GM19035 (cell line): ENCODE measurements around the gene KCNH5.

Experiments
- ATAC-seq: cut with Tn5 transposase; IDR thresholded peaks from one replicate; pipeline ENCODE4 v1.9.1; 2021; ENCODE audit not compliant: unreplicated experiment

The KCNH5 gene

DNA sequence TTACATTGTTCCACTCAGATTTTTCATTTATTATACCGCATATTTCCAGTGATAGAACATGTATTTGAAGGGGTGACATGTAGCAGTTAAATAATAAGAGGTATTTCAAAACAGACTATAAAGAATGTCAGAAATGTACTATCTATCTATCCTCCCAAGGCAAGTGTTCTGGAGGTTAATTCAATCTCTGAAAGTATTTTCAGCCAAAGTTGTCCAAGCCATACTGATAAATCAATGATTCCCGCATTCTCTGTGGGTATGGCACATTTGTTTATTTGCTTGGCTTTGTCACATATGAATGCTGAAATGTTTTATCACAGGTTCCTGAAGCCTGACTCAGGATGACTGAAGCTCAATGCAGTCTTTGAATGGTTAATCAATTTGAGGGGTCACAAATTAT, 35.8 kb downstream of the KCNH5 start:
- ATAC-seq, result no peak

- no peak for ATAC-seq
These were observed 38.7 kb downstream of the KCNH5 start for GRCh38 chr14:63006531-63006930.

DNA sequence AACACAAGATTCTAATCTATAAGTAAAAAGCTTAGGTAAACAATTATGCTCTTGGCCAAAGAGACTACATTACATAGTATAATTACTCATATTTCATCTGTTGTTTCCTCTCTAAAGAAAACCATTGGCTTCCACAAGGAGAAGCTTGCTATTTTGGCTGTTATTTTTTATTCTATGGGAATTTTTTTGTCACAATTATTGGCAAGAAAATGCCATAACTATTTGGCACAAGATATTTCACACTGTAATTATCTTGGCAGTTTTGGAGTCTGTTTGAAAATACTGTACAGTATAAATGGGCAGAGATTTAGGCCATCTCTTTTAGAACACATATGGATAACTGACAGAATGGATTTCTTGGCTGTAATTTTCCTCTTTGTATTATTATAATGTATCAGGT, 51.2 kb downstream of the KCNH5 start:
- ATAC-seq, result no peak

- no peak for ATAC-seq
These were observed 56.3 kb downstream of the KCNH5 start for GRCh38 chr14:62988967-62989366.

DNA sequence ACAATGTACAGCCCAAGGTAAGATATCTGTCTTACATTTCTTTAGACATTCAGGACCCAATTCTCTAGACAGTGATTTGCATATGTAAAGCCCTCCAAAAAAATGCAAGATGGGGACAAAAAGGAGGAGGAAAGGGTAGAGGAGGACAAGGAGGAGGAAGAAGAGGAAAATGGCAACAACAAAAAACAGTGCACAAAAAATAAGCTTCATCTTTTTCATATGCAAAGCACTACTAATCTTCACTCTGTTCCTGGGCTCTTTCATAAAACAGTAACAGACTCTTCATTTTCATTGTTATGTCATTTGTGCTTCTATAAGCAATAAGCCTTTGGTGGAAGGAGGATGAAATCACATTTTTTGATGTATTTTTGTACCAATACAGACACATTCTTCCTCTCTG, 61.4 kb downstream of the KCNH5 start:
- ATAC-seq, result no peak

DNA sequence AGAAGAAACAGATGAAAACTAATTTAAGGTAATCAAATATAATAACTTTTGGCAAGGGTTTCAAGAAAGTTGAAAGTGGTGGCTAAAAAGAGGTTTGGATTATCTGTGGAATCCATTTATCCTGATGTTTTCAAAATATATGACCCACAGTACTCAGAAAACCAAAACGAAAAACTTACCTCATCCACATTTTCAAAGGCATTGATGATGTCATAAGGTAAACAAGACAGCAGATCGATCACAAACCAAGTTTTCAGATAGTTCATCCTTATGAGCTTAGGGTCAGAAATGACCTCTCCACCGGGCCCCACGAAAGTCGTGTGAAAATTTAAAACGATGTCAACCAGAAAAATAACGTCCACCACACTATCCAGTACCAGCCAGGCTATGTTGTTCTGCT, 64.6 kb downstream of the KCNH5 start:
- no peak for ATAC-seq

DNA sequence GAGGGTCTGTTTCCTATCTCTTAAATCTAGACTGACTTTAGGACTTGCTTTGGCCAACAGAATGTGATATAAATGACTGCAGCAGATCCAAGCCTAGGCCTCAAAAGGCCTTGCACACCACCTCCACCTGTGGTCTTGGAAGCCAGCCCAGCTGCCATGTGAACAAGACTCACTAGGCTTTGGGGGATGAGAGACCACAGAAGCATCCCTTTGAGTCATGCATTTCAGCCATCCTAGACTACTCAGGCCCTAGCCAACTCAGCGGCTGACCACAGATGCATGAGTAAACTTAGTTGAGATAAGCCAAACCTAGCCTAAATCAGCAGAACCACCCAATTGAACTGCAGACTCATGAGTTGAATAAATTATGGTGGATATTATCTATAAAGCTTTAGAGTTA, 87.7 kb downstream of the KCNH5 start:
- ATAC-seq, result no peak

DNA sequence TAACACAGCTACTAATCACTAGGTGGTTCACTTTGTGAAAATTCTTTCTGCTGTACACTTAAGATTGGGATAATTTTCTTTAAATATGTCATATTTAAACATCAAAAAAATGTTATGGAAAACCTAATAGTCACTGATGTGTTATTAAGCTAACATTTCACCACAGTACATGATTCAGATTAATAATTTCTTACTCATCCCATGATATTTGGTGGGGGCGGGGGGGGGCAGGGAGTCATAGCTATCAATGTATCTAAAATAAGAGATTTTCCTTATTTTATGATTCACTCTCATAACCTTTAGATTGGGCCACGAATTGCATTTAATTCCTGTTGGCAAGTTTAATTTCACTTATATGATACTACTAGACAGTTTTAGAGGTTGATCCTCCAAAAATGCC, 88.8 kb downstream of the KCNH5 start:
- ATAC-seq, result no peak

DNA sequence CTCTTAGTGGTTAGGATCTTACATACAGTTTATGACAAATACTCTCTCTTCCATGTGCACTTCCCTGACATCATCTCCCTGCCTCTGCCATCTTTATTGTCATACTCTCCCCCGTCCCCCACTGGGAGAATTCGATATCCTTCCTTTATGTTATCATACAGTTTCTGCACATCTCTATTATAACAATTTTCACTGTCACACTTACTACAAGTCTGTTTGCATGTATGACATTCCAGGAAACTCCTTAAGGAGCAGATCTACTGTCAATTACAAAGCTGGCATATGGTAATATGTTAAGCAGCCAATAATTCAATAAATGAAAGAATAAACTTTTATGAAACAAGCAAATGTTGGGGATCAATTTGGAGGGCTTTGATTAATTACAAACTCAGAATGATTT, 91.1 kb downstream of the KCNH5 start:
- ATAC-seq, result no peak

- no peak for ATAC-seq
These were observed 93.0 kb downstream of the KCNH5 start for GRCh38 chr14:62952226-62952625.

DNA sequence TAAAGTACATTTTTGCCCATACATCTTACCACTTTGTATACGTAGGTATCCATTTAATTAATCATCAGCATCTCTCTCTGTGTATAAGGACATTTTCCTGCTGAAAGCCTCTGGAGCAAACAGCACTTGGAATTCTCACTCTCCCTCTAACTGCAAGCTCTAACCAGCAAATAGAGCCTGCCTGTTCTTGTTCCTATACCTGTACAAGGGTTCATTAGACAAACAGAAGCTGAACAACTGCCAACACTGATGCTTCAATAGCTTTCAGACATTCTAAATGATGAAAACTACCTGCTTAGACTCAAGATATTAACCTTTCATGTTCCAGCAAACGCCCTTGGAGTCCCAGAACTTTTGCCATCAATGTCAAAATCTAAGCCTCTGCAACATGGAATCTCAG, 98.0 kb downstream of the KCNH5 start:
- ATAC-seq, result no peak

- ATAC-seq, result no peak
These were observed 99.0 kb downstream of the KCNH5 start for GRCh38 chr14:62946221-62946620.

DNA sequence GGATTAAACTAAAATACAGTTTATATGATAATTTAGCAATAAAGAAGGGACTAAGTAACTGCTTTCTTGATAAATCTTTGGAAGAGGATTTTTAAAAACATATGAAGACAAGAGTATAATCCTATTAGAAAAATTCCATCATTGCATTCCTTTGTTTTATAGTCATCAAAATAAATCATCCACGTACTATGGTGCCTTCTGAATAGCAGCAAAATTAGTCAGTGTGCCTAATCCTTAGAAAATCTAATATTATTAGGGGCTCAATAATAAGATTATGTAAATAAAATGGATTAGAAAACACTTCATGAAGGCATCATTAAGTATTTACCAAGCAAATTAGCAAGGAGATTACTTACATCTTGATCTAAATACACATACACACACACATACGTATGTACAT, 102.1 kb downstream of the KCNH5 start:
- no peak for ATAC-seq

DNA sequence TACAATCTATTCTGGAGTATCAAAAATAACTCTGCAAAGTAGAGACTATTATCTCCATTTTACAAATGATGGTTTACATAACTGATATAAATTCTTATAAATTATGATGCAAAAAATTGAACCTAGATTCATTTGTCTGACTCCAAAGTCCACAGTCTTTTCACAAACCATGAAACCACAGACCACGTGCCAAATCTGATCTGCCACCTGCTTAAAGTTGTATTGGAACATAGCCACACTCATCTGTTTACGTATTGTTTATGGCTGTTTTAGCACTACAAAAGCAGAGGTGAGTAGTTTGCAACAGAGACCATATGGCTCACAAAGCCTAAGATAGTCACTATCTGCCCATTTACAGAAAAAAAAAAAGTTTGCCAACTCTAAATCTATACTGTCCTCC, 105.3 kb downstream of the KCNH5 start:
- ATAC-seq, result no peak

DNA sequence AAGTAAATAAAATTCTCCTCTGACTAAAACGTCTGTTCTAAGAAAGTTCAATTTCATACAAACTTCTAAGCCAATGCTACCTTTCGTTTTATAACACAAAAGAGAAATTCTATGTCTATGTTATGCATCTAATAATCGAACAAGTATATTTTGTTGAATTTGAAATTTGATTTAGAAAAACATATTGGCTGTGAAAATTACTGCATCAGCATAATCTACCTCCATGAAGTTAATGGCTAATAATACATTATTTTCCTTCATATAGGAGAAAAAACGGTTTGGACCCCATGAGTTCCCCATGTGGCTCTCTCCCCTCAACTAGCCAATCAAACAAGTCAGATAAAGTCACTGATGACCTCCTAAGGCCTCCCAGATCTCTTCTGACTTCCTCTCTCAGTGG, 106.5 kb downstream of the KCNH5 start:
- ATAC-seq, result no peak

GRCh38 chr14:62934439-62934838, 110.8 kb downstream of the KCNH5 start:
- ATAC-seq, result no peak

DNA sequence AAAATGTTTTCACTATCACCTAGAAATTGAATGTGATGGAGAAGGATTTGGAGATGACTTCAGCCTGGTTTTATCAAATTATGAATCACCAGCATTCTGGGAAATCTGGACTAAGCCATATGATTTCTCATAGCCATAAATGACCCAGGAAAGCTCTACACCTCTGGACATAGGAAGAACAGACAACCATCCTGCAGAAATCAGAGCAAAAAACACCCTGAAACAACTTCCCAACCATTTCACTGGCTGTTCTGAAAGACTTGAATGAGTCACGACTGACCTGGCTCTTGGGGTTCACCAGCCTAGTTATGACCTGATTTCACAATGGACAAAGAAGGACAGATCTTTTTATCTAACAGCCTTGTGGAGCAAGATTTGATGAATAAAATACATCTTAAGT, 123.8 kb downstream of the KCNH5 start:
- no peak for ATAC-seq

DNA sequence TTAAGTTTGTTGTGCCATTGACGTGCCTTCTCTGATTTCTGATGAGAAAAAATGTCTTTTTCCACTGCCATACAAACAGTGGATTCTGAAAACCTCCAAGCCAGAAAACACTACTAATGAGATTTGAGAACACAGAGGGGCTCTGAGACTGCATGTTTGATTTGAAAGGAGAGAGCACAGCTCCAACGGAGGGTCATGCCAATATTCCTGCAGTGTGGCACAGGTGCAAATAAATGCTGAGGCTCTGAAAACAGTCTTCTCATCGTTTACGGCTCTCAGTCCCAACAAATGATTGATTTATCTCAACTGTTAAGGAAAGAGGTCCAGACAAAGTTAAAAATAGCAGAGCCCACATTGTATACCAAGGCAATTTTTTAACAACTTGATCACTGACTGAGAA, 128.7 kb downstream of the KCNH5 start:
- no peak for ATAC-seq

DNA sequence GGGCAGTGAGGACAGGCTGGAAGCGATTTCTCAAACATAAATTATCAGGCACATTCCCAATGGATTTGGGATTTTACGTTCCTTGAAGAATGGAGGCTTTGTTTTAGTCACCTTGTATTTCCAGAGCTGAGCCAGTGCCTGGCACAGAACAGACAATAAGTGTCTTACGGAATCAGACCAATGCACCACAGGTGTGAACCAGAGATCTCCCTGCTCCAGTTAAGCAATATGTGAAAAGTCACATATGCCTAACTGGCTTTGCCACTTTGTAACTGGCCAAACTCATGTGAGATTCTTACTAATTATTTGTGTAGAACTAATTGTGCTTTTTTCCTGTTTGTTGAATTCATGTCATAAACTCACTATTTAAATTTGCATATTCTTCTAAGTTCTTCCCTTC, 130.4 kb downstream of the KCNH5 start:
- ATAC-seq, result no peak

- no peak for ATAC-seq
These were observed 131.2 kb downstream of the KCNH5 start for GRCh38 chr14:62914025-62914424.

- ATAC-seq, result no peak
These were observed 136.8 kb downstream of the KCNH5 start for GRCh38 chr14:62908506-62908905.

DNA sequence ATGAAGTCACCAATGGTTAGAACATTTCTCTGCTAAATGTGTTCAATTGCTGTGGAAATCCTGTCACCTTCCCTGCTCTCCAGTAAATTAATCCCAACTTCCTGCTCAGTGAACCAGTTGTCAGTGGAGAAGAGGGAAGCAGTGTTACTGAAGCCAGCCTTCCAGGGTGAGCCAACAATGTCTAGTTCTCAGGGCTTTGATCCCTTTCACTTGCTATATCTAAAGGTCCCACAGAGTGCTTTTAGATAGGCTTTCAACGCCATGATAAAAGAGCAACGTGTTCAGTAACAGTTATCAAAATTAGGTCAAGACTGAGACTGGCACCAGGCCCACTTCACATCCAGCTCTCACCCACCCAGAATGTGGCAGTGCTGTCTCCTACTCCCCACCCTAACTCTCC, 139.7 kb downstream of the KCNH5 start:
- ATAC-seq, result no peak

GRCh38 chr14:62897771-62898170, 147.5 kb downstream of the KCNH5 start:
- no peak for ATAC-seq

DNA sequence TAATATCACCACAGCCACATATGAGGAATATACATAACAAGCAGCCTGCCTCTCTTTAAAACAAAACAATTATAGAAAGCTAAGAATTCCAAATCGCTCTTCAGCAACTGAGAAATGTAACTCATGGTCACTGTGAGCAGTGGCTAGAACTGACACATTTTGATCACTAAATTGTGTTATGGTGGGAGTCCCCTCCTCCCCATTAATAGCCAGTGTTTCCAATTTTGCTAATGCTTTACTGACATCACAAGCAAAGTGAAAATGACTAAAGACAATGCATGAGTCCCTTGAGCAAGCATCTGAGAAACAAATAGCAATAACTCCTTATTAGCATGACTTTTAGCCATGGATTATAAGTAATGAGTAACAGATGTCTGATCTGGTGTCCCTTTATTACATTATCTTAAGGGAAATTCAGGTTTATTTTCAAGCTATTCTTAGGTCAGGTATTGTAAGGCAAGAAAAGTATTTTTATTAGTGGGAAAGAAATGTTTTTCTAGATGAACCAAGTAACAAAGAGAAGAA, 148.3 kb downstream of the KCNH5 start:
- no peak for ATAC-seq
